Loucy (cell line): ENCODE results near the gene HS6ST1.

Experiments used
- H2AFZ ChIP-seq: fragments of 200-600 bp; sonication (generic); 2 replicates; pipeline ENCODE4 v1.6.0; 2016; ENCODE audit warnings: antibody characterized with exemption, mild to moderate bottlenecking, low read length, moderate library complexity
- H3F3A ChIP-seq: fragments of 200-600 bp; 2 replicates; pipeline ENCODE4 v1.6.0; 2016; ENCODE audit warnings: antibody characterized with exemption, low read depth, mild to moderate bottlenecking
- H3K27me3 ChIP-seq: fragments of 200-600 bp; sonication (generic); 2 replicates; pipeline ENCODE4 v1.6.1; 2014; ENCODE audit warnings: low read length, mild to moderate bottlenecking; ENCODE audit not compliant: insufficient read depth, poor library complexity, severe bottlenecking
- H3K36me3 ChIP-seq: fragments of 200-600 bp; sonication (generic); 2 replicates; pipeline ENCODE4 v1.6.1; 2016; ENCODE audit warnings: low read length; ENCODE audit not compliant: insufficient read depth
- H3K4me1 ChIP-seq: fragments of 200-600 bp; sonication (generic); 2 replicates; pipeline ENCODE4 v1.5.1; 2014; ENCODE audit warnings: low read length, mild to moderate bottlenecking; ENCODE audit not compliant: insufficient read depth, poor library complexity, severe bottlenecking
- H3K4me2 ChIP-seq: fragments of 200-600 bp; sonication (generic); 2 replicates; pipeline ENCODE4 v1.6.0; 2014; ENCODE audit warnings: antibody characterized with exemption, low read length, low read depth, mild to moderate bottlenecking; ENCODE audit not compliant: poor library complexity, severe bottlenecking
- H3K4me3 ChIP-seq: fragments of 200-600 bp; sonication (generic); 2 replicates; pipeline ENCODE4 v1.5.1; 2014; ENCODE audit warnings: low read length, mild to moderate bottlenecking, mixed read lengths; ENCODE audit not compliant: poor library complexity, severe bottlenecking
- H3K79me2 ChIP-seq: fragments of 200-600 bp; sonication (generic); 2 replicates; pipeline ENCODE4 v1.6.1; 2014; ENCODE audit warnings: low read length; ENCODE audit not compliant: insufficient read depth
- H3K9ac ChIP-seq: fragments of 200-600 bp; sonication (generic); 2 replicates; pipeline ENCODE4 v1.6.0; 2014; ENCODE audit warnings: mild to moderate bottlenecking, low read depth, low read length, moderate library complexity; ENCODE audit not compliant: poor library complexity, severe bottlenecking
- H3K9me2 ChIP-seq: fragments of 200-600 bp; sonication (generic); replicated peaks from 2 replicates; pipeline ENCODE4 v1.6.1; 2016; ENCODE audit warnings: low read depth, low read length, mixed read lengths
- H3K9me3 ChIP-seq: fragments of 200-600 bp; sonication (generic); 2 replicates; pipeline ENCODE4 v1.6.1; 2014; ENCODE audit warnings: mild to moderate bottlenecking, antibody characterized with exemption, low read length, low read depth; ENCODE audit not compliant: insufficient read depth
- H4K20me1 ChIP-seq: fragments of 200-600 bp; sonication (generic); 2 replicates; pipeline ENCODE4 v1.6.0; 2014; ENCODE audit warnings: antibody characterized with exemption, low read length, mild to moderate bottlenecking; ENCODE audit not compliant: insufficient read depth, poor library complexity, severe bottlenecking
- CTCF ChIP-seq: fragments of 200-600 bp; sonication (generic); conservative IDR thresholded peaks from 2 replicates; pipeline ENCODE4 v1.5.1; 2014; ENCODE audit warnings: mild to moderate bottlenecking, antibody characterized with exemption, low read length
- EZH2phosphoT487 ChIP-seq: fragments of 200-600 bp; IDR thresholded peaks from 2 replicates; pipeline ENCODE4 v1.6.1; 2018; ENCODE audit warnings: antibody characterized with exemption, mild to moderate bottlenecking, moderate library complexity, borderline replicate concordance

HS6ST1 gene

DNA sequence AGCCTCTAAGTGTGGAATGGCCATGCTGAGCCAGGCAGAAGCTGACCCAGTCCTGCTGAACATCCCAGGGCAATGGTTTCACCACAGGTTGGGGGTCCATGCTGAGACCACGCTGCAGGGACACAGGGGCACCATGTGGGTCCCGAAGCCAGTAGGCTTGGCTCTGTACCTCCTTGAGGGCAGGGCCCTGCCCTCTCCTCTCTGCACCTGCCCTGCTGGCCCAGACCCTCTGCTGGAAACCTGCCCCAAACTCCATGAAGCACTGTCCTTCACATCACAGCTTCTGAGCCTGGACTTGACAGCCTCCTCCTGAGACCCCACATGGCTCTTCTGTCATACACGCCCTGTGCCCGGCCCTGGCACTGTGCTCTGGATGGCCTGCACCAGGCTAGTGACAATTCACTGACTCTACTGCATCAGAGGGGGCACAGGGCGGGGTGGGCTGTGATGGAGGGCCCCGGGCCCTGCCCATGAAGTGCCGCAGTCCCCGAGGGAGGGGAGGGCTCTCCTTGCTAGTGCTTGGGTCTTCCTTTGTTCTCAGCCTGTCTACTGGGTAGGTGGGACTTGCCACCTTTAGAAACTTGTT lies 24.7 kb downstream of the HS6ST1 start:
- peaks cover 100% of the 10 kb centered on the region for H4K20me1 ChIP-seq
- peaks cover 14% of the 10 kb centered on the region for H3K4me1 ChIP-seq
- peaks cover 4% of the 10 kb centered on the region; the same call in 1 of the 2 replicates for H3F3A ChIP-seq
- H3K27me3 ChIP-seq, result no peaks in the 10 kb centered on the region
- no peaks in the 10 kb centered on the region for H3K9me3 ChIP-seq
- no peak overlapping the region for H2AFZ ChIP-seq
- H3K4me3 ChIP-seq, result no peak overlapping the region
- H3K4me2 ChIP-seq, result peak overlapping the region; percentile 21
- TF ChIP-seq CTCF (no peak), EZH2phosphoT487 (no peak)
- no peak overlapping the region for H3K9ac ChIP-seq
- H3K36me3 ChIP-seq, result peaks cover 97% of the 10 kb centered on the region
- no peaks in the 10 kb centered on the region for H3K9me2 ChIP-seq
- H3K79me2 ChIP-seq, result peaks cover 100% of the 10 kb centered on the region

GRCh38 chr2:128293426-128293755 lies 25.3 kb downstream of the HS6ST1 start:
- TF ChIP-seq EZH2phosphoT487 (no peak), CTCF (no peak)
- Histone ChIP-seq H2AFZ (no peak overlapping the region), H3K9me2 (no peaks in the 10 kb centered on the region), H3K9me3 (no peaks in the 10 kb centered on the region), H3K9ac (no peak overlapping the region), H4K20me1 (peaks cover 100% of the 10 kb centered on the region), H3K27me3 (no peaks in the 10 kb centered on the region), H3K79me2 (peaks cover 100% of the 10 kb centered on the region), H3K4me3 (no peak overlapping the region), H3K36me3 (peaks cover 97% of the 10 kb centered on the region), H3K4me2 (peak overlapping the region; percentile 21), H3K4me1 (peaks cover 20% of the 10 kb centered on the region), H3F3A (peaks cover 4% of the 10 kb centered on the region; the same call in 1 of the 2 replicates)

GRCh38 chr2:128292599-128293425 lies 25.9 kb downstream of the HS6ST1 start:
- Histone ChIP-seq H3K27me3 (no peaks in the 10 kb centered on the region), H3K9ac (no peak overlapping the region), H3K4me3 (no peak overlapping the region), H3F3A (peaks cover 4% of the 10 kb centered on the region; the same call in 1 of the 2 replicates), H3K36me3 (peaks cover 97% of the 10 kb centered on the region), H3K4me1 (peaks cover 22% of the 10 kb centered on the region), H3K9me2 (no peaks in the 10 kb centered on the region), H3K79me2 (peaks cover 100% of the 10 kb centered on the region), H2AFZ (no peak overlapping the region), H3K4me2 (peak overlapping the region; percentile 21), H3K9me3 (no peaks in the 10 kb centered on the region), H4K20me1 (peaks cover 100% of the 10 kb centered on the region)
- TF ChIP-seq EZH2phosphoT487, result no peak
- TF ChIP-seq CTCF, result no peak
